ENCODE data around the gene IL17C. TPM values are rescaled to one million over a fixed set of nuclear protein-coding genes. Genes with fewer than 3 reads are reported as not detected.

The IL17C gene
- total RNA-seq, 4 donors from 2014 or later: 0.91 TPM; not detected in 3

DNA sequence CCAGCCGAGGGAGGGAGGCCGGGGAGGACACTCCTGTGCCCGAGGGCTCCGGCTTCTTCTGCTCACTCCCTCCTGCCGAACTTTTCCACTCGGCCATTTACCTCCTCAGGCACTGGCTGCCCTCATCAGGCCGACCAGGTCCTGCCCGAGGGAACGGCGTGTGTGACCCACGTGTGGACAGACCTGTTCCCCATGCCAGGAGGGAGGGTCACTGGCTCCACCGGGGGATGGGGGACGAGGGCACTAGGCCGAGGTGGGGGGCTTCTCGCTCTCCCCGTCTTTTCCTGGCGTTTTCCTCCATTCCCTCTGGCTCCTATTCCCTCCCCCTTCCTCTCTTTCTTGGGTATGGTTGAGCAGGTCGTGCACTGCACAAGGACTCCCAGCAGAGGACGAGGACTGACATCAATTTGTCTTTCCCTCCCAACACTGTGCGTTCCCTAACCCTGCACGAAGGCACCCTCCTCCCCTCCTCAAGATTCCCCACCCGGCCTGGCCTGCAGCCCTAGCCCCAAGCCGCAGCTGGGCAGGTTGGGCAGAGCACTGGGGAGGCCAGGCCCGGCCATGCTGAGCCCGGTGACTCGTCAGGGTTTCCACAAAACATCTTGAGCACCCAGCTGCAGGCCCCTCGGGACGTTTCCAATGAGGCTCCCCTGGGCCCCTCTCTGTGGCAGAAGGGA is 3.2 kb upstream of the IL17C start:
- 31 to 33% methylated on average over 26 to 28 of the region's 28 CpGs for WGBS, 2 donors
- DNase-seq (ENCODE audit: low spot score in 2 of 2): peak in 1 of 2 donors; percentile 88
- peak overlapping the region; percentile 19 for H3K4me3 ChIP-seq (ENCODE audit: low read depth, poor library complexity, severe bottlenecking)
- TF ChIP-seq, protein P1, sequence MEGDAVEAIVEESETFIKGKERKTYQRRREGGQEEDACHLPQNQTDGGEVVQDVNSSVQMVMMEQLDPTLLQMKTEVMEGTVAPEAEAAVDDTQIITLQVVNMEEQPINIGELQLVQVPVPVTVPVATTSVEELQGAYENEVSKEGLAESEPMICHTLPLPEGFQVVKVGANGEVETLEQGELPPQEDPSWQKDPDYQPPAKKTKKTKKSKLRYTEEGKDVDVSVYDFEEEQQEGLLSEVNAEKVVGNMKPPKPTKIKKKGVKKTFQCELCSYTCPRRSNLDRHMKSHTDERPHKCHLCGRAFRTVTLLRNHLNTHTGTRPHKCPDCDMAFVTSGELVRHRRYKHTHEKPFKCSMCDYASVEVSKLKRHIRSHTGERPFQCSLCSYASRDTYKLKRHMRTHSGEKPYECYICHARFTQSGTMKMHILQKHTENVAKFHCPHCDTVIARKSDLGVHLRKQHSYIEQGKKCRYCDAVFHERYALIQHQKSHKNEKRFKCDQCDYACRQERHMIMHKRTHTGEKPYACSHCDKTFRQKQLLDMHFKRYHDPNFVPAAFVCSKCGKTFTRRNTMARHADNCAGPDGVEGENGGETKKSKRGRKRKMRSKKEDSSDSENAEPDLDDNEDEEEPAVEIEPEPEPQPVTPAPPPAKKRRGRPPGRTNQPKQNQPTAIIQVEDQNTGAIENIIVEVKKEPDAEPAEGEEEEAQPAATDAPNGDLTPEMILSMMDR (IDR thresholded peaks at IDR 0.05): no peak
- TF ChIP-seq POLR2A (IDR thresholded peaks at IDR 0.05): no peak
- intact Hi-C loops (cut with DNase I; ENCODE audit: low total_unique reads): no loop called here

DNA sequence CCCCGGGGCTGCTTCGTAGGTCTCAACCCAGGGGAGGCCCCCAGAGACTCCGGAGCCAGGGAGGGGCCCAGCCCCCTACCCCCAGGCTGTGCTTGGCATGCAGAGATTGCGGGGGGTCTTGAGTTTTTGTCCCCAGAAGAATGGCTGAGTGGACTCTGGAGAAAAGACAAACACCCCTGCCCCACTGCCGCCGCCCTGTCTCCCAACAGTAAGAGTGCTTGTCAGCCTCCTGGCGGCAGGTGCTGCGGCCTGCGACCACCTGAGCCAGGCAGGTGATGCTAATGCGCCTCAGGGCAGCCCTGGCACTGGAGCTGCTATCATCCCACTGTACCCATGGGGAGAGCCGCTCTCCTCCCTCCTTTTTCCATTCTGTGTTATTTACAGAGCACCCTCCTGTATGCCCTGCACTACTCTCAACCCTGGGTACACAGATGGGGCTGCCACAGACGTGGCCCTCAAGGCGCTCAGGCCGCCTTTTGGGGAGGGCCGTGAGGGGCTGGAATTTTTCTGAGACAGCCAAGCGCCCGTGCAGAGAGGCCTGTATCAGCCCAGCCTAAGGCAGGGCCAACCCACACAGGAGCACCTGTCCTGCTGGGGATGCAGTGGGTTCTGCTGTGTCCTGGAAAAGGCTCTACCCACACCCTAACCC is 2.6 kb upstream of the IL17C start:
- 77 to 79% methylated on average over 15 to 17 of the region's 17 CpGs for WGBS, 2 donors
- TF ChIP-seq, protein P1 (IDR thresholded peaks at IDR 0.05): no peak
- no peak for TF ChIP-seq POLR2A (IDR thresholded peaks at IDR 0.05)
- intact Hi-C loops (cut with DNase I; ENCODE audit: low total_unique reads): no loop called here
- H3K4me3 ChIP-seq (ENCODE audit: low read depth, poor library complexity, severe bottlenecking): no peak overlapping the region
- DNase-seq (ENCODE audit: low spot score in 2 of 2): no peak

DNA sequence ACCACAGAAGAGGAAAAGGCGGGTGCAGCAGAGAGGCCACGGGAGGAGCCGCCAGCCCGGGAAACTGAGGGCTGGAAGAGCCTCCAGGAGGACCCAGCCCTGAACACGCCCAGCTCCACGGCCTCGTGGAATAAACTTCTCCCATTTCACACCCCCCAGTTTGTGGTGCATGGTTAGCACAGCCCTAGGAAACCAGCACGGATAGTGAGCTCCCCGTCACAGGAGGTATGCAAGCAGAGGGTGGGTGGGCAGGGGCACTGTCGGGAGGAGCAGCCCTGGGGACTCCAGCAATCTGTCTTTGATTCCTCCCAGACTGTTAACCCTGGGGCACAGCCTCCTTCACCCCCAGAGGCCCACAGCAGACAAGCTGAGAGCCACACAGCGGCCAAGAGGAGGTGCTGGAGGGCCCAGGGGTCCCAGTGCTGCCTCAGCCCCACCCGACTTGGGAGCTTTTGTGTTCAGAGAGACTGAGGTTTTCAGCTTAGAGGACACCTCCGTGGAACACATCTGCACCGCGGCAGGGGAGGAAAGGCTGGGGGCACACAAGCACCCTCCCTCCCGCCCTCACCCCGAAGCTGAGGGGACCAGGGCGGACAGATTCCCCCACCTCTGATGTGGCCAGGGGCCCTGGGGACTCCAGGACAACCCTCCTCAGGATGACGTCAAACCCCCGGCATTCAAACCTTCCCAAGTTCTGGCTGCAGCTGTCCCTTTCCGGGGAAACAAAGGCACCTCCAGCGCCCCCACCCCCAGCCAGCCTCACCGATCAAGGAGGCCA is 1.7 kb upstream of the IL17C start:
- TF ChIP-seq, protein P1 (IDR thresholded peaks at IDR 0.05): no peak
- TF ChIP-seq POLR2A (IDR thresholded peaks at IDR 0.05): no peak
- 58 to 66% methylated on average over 13 to 18 of the region's 23 CpGs for WGBS, 2 donors
- H3K4me3 ChIP-seq (ENCODE audit: low read depth, poor library complexity, severe bottlenecking): no peak overlapping the region
- intact Hi-C loops (cut with DNase I; ENCODE audit: low total_unique reads): no loop called here
- no peak for DNase-seq (ENCODE audit: low spot score in 2 of 2)

DNA sequence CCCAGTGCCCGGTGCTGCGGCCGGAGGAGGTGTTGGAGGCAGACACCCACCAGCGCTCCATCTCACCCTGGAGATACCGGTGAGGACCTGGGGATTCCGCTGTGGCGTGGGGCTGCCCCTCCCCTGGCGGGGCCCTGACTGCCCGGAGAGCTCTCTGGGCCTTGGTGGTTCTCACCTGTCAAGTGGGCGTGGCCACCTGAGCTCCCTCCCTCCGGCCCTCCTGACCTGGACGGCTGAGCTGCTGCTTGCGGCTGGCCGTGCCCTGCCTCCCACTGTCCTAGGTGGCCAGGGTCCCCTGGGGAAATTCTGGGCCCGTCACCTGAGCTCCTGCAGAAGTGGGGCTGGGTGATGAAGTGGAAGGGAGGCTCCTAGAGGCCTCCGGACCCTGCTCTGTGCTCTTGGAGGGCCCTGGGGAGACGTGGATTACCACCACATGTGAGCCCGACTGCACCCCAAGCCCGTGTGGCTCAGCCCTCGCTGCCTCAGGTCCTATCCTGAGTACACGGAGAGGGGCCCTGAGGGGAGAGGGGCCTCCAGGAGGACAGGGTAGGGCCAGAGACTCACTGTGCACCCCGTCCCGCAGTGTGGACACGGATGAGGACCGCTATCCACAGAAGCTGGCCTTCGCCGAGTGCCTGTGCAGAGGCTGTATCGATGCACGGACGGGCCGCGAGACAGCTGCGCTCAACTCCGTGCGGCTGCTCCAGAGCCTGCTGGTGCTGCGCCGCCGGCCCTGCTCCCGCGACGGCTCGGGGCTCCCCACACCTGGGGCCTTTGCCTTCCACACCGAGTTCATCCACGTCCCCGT is 1.1 kb downstream of the IL17C start:
- no peak for DNase-seq (ENCODE audit: low spot score in 2 of 2)
- 26 to 36% methylated on average over 15 to 26 of the region's 45 CpGs for WGBS, 2 donors
- no peak overlapping the region for H3K4me3 ChIP-seq (ENCODE audit: low read depth, poor library complexity, severe bottlenecking)
- no peak for TF ChIP-seq POLR2A (IDR thresholded peaks at IDR 0.05)
- TF ChIP-seq, protein P1 (IDR thresholded peaks at IDR 0.05): no peak
- intact Hi-C loops (cut with DNase I; ENCODE audit: low total_unique reads): no loop called here

DNA sequence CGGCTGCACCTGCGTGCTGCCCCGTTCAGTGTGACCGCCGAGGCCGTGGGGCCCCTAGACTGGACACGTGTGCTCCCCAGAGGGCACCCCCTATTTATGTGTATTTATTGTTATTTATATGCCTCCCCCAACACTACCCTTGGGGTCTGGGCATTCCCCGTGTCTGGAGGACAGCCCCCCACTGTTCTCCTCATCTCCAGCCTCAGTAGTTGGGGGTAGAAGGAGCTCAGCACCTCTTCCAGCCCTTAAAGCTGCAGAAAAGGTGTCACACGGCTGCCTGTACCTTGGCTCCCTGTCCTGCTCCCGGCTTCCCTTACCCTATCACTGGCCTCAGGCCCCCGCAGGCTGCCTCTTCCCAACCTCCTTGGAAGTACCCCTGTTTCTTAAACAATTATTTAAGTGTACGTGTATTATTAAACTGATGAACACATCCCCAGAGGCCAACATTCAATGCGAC is 1.7 kb downstream of the IL17C start:
- 31 to 41% methylated on average over 13 of the region's 13 CpGs for WGBS, 2 donors
- no peak overlapping the region for H3K4me3 ChIP-seq (ENCODE audit: low read depth, poor library complexity, severe bottlenecking)
- TF ChIP-seq, protein P1 (IDR thresholded peaks at IDR 0.05): no peak
- no peak for TF ChIP-seq POLR2A (IDR thresholded peaks at IDR 0.05)

More for the DNA sequence above, 1.7 kb downstream of the IL17C start:
- intact Hi-C loops (cut with DNase I; ENCODE audit: low total_unique reads): no loop called here
- no peak for DNase-seq (ENCODE audit: low spot score in 2 of 2)
